GM21381 (cell line): Measurements from ENCODE around the gene KIAA1328.

Source experiments
- ATAC-seq: cut with Tn5 transposase; IDR thresholded peaks from one replicate; pipeline ENCODE4 v1.9.1; 2021; ENCODE audit warnings: mild to moderate bottlenecking, moderate library complexity; ENCODE audit not compliant: unreplicated experiment

The KIAA1328 gene

DNA sequence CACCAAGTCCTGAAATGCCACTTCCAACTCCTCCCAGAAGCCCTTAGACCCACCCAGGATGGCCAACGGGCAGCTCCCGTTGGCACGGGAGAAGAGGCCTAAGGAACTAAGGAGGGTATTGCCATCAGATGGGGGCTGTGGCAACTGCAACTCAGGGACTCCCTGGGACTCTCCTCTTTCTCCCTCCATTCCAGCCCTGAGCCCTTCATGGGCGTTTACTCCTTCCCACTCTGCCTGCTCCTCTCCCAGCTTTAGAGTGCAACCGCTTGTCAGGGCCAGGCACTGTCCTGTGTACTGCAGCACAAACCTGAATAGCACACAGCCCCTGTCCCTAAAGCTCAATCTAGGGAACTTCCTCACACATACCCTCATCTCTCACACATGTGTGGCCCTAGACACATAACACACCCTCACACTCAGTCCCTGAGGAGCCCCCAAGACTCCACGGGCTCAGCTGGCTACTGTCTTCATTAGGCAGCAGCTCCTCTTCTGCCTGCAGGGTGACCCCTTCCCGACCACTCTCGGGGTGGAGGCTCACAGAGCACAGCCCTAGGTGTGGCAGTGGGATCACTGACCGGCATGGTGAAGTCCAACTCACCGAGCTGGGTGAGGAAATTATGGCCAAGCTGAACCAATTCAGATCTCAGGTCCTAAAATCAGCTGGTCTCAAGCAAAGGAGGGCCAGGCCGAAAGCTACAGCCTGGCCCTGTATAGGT, 420.4 kb downstream of the KIAA1328 start:
- ATAC-seq = no peak

DNA sequence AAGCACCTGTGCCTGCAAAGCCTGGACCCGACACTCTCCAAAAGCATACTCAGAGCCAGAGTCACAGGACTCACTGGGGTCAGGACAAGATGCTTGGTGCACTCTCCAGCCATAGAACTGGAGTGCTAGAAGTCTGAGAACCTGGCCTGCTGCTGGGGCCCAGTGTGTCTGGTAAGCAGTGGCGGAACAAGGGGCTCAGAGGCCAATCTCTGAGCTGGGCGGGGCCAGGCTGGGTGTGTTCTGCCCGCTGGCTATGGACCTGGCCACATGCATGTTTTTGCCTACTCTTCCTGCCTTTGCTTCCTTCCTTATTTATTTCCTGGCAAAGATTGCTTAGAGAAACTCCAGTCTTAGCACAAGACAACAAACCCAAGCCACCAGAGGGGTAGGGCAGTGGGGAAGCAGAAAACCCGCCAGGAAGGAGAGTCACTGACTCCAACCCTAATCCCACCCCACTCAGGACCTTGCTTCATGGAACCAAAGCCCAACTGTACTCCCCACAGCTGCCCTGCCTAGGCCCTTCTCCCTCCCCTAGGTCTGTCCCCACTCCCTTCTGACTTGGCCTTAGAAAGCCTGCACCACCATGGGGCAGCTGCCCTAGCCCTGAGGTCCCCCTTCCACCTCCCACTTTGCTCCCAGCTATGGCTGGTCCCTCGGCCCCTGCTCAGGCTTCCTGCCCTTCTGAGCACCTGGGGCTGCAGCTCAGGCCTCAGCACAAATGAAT, 421.1 kb downstream of the KIAA1328 start:
- ATAC-seq = no peak

DNA sequence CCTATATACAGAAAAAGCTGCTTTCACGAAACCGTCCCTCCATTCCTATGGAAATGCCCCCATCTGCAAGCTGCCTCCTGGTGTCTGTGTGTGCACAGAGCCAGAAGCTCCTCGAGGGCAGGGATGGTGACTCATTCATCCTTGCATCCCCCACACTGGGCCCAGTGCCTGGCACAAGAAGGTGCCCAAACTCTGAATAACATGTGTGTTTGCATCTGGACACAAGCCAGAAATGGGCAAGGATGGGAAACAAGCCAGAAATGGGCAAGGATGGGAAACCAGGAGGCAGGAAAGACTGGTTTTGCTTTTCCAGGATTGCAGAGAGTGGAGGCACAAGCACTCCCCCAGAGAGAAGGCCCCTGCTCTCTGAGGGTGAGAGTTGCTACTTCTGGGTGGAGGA, 422.8 kb downstream of the KIAA1328 start:
- ATAC-seq = no peak

GRCh38 chr18:37252342-37252741, 423.4 kb downstream of the KIAA1328 start:
- ATAC-seq = no peak

DNA sequence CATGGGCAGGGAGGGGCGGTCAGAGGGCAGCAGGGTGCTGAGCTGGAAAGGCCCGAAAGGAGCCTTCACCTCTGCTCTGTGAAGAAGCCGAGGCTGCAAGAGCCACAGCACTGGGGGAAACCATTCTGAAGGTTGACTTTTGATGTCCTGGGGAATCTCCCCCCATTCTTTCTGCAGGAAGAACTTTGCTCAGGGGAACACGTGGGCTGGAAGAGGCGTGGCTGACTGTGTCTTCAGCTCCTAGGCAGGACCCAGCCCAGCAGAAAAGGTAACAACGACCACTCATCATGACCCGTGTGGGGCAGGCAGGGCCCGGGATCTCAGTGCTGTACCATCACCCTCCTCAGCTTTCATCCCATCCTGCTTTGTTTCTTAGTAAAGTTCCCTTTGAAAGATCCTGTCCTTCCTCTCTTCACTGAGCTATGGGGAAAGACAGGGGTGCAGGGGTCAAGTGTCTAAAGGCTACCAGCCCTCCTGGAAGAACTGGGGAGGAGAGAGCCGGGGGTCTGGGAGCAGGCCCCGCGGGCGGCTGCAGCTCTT, 424.0 kb downstream of the KIAA1328 start:
- ATAC-seq = no peak

- no peak for ATAC-seq
These were observed 424.7 kb downstream of the KIAA1328 start for GRCh38 chr18:37253394-37254235.

GRCh38 chr18:37254236-37254754, 425.4 kb downstream of the KIAA1328 start:
- no peak for ATAC-seq

DNA sequence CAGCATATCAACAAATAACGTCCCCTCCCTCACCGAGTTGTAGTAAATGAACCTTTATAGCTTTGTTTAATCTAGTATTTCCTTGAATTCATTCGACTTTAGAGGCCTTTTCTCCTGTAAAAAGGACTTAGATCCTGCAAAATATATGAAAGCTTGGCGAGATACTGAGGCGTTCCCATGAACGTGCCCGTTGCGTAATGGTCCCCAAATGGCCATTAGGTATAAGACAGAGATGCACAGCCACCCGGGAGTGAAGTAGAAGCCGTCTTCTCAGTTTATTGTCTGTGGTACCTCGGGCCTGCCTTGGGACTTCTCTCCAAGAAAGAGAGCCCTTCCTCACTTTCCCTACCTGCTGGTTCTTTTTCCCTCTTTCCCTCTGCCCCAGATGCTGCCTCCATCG, 426.0 kb downstream of the KIAA1328 start:
- no peak for ATAC-seq

- no peak for ATAC-seq
These were observed 429.2 kb downstream of the KIAA1328 start for GRCh38 chr18:37258131-37258530.

- no peak for ATAC-seq
These were observed 429.9 kb downstream of the KIAA1328 start for GRCh38 chr18:37258819-37259218.

DNA sequence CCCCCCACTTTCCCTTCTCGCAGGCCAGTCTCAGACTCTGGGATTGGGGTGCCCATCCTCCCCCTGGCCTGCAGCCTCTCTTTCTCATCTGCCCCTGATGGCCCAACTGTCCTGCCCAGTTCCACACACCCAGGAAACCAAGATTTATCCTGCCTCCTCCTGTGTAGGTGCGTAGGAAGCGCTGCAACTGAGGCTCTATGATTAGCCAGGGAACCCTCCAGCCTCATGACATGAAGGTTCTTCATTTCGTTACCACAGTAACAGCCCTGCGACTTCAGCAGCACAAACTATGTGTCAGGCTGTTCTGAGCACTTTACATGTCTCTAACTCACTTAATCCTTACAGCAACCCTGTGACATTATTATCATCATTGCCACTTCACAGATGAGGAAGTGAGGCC, 430.8 kb downstream of the KIAA1328 start:
- no peak for ATAC-seq

GRCh38 chr18:37260367-37261093, 431.6 kb downstream of the KIAA1328 start:
- ATAC-seq = no peak

GRCh38 chr18:37261246-37261840, 432.4 kb downstream of the KIAA1328 start:
- no peak for ATAC-seq

- ATAC-seq = no peak
These were observed 433.1 kb downstream of the KIAA1328 start for GRCh38 chr18:37261988-37262387.

DNA sequence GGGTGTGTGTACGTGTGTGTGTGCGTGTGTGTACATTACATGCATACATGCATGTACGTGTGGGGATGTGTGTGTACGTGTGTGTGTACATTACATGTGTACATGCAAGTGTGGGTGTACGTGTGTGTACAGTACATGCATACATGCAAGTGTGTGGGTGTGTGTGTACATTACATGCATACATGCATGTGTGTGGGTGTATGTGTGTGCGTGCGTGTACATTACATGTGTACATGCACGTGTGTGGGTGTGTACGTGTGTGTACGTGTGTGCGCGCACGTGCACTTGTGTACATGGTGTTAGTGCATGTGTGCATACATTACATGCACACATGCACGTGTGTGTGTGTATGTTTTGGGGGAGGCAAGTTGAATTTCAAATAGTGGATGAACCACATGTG, 436.0 kb downstream of the KIAA1328 start:
- no peak for ATAC-seq

- no peak for ATAC-seq
These were observed 436.5 kb downstream of the KIAA1328 start for GRCh38 chr18:37265382-37265781.

DNA sequence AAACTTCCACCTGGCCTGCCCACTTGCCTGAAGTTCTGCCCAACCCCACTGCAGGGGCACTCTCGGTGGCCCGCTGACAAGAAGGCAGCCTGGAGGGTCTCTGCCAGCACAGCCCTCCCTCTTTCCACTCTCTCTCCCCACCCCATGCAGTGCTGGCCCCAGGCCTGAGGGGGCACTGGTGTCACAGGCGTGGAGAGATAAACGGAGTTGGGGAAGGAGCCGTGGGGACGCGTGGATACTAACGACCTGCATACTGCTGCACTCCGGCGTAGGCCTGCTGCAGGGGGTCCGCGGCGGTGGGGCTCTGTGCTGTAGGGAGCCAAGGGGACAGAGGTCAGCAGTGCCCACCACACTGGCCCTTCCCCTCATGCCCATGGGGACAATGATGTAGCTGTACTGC, 437.4 kb downstream of the KIAA1328 start:
- ATAC-seq = no peak

- ATAC-seq = no peak
These were observed 441.2 kb downstream of the KIAA1328 start for GRCh38 chr18:37270038-37270665.

DNA sequence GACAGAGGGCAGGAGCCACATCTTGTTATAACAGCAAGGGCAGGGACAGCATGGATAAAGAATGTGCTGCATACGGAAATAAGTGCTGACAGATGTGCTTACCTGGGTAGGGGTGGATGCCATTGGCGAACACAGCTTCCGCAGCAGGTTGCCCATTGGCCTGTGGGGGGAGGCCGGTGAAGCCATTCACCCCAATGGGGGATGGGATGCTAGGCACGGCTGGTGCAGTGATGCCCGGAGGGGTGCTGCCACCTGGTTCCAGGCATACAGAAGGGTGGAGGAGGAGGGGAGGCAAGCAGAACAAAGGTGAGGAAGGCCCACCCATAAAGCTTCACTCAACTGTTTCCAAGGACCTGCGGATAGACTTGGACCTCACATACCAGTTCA, 441.7 kb downstream of the KIAA1328 start:
- ATAC-seq = no peak

DNA sequence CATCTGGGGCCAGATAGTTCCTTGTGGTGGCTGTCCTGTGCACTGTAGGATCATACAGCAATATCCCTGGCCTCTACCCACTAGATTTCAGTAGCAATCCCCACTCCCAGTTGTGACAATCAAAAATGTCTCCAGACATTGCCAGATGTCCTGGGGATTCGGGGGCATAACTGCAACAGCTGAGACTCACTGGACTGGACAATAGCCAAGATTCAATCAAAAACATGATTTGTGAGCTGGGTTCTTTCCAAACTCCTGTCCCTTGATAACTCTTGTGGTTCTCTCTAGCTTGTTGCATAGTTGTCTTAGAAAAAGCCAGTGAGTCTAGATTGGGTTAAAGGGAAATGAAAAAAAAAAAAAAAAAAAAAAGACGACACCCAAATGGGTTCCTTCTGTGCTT, 443.3 kb downstream of the KIAA1328 start:
- no peak for ATAC-seq
